GM19463 (cell line): ENCODE measurements around the gene VTCN1.
"Not testable (repeated sequence)": the region's sequence is repeated elsewhere in the genome, so short reads cannot be mapped to it uniquely, and the experiment has no call there.

ENCODE experiments used
- ATAC-seq: cut with Tn5 transposase; IDR thresholded peaks from one replicate; pipeline ENCODE4 v1.9.1; 2021; ENCODE audit warnings: mild to moderate bottlenecking, moderate library complexity; ENCODE audit not compliant: unreplicated experiment

VTCN1 gene

GRCh38 chr1:117101858-117102257 lies 108.9 kb downstream of the VTCN1 start:
- not testable (repeated sequence) for ATAC-seq

GRCh38 chr1:117101334-117101733 lies 109.4 kb downstream of the VTCN1 start:
- no peak for ATAC-seq

GRCh38 chr1:117098287-117098890 lies 112.3 kb downstream of the VTCN1 start:
- ATAC-seq, result no peak

DNA sequence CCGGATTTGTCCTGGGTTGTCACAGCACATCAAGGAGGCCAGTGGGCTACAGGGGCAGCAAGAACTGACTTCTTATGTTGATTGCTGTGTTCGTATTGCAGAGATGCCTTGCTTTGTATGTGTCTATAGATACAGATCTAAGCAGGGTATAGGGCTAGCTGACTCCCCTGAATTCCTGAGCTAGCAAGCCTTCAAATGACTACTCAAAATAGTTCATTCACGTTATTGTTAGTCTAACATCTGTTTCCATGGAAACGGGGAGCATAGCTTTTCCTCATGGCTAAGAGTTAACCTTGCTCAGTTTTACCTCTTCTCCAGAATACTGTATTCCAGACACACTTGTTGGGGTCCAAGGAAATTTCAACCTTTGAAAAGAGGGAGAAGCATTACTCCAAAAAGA lies 113.3 kb downstream of the VTCN1 start:
- ATAC-seq, result no peak

DNA sequence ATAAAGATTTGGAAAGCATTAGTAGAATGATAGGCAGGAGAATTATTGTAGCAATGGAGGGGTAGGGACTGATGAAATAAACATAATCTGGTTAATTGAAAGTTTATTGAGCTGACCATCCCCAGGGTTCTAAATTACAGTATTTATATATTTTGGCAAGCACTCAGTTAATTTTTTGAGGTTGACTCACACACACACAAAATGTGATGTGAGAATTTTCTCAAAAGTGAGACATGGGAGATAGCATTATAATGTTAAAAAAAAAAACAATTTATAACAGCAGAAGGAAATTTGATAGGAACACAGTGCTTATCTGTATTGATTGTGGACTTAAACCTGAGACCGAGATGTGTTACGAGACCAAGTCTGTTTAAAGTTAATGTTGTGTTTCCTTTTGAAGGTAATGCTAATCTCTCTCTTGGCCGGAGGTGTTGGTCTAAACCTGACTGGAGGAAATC lies 113.7 kb downstream of the VTCN1 start:
- ATAC-seq, result no peak

- no peak for ATAC-seq
Measured at GRCh38 chr1:117094841-117095604, 115.7 kb downstream of the VTCN1 start.

- ATAC-seq, result peak; percentile 77
Measured at GRCh38 chr1:117093870-117094621, 116.7 kb downstream of the VTCN1 start.
